ENCODE measurements around the gene CAMKMT.

The CAMKMT gene

DNA sequence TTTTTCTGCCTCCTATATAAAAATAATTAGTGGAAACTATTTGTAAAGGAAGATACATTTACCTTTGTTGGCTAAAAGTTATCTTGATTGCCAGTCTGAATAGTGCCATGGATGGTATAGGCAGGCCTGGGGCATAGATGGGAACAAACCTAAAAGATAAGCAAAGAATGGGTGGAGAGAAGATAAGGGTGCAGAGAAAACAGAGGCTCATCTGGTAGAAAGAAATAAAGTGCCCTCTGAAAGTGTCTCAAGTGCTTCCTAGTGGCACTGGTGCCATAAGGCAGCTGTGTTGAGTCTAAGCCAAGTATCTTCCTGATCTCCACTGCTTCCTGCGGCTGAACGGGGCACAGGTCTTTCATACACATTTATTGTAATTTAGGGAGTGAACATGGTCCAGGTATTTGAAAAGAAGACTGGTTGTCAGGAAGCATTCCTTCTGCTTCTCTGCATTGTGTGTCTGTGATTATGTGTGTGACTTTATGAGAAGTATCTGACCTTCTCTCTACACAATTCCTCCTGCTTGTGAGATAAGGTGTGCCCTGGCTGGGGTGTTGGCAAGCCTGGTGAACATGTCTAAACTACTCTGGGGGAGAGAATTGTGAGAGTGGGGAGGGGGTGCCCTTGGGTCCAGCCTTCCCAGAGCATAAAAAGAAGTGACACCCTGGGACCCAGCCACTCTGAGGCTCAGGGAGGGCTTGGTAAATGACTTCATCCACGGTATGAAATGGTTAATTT, 280.5 kb downstream of the CAMKMT start:
- DNase-seq (ENCODE audit: low read depth), result no peak
- no peak overlapping the region for H3K4me3 ChIP-seq (replicated peaks; ENCODE audit: low read depth, low read length)
- TF ChIP-seq, protein P1, sequence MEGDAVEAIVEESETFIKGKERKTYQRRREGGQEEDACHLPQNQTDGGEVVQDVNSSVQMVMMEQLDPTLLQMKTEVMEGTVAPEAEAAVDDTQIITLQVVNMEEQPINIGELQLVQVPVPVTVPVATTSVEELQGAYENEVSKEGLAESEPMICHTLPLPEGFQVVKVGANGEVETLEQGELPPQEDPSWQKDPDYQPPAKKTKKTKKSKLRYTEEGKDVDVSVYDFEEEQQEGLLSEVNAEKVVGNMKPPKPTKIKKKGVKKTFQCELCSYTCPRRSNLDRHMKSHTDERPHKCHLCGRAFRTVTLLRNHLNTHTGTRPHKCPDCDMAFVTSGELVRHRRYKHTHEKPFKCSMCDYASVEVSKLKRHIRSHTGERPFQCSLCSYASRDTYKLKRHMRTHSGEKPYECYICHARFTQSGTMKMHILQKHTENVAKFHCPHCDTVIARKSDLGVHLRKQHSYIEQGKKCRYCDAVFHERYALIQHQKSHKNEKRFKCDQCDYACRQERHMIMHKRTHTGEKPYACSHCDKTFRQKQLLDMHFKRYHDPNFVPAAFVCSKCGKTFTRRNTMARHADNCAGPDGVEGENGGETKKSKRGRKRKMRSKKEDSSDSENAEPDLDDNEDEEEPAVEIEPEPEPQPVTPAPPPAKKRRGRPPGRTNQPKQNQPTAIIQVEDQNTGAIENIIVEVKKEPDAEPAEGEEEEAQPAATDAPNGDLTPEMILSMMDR (IDR thresholded peaks at IDR 0.05; ENCODE audit: low read length, missing control alignments), result no peak

GRCh38 chr2:44645937-44646336, 284.2 kb downstream of the CAMKMT start:
- DNase-seq (ENCODE audit: low read depth), result no peak
- no peak overlapping the region for H3K4me3 ChIP-seq (replicated peaks; ENCODE audit: low read depth, low read length)
- TF ChIP-seq, protein P1 (IDR thresholded peaks at IDR 0.05; ENCODE audit: low read length, missing control alignments), result no peak

GRCh38 chr2:44649381-44649780, 287.6 kb downstream of the CAMKMT start:
- no peak overlapping the region for H3K4me3 ChIP-seq (replicated peaks; ENCODE audit: low read depth, low read length)
- TF ChIP-seq, protein P1 (IDR thresholded peaks at IDR 0.05; ENCODE audit: low read length, missing control alignments), result no peak
- no peak for DNase-seq (ENCODE audit: low read depth)

GRCh38 chr2:44650796-44651195, 289.0 kb downstream of the CAMKMT start:
- no peak for DNase-seq (ENCODE audit: low read depth)
- no peak overlapping the region for H3K4me3 ChIP-seq (replicated peaks; ENCODE audit: low read depth, low read length)
- TF ChIP-seq, protein P1 (IDR thresholded peaks at IDR 0.05; ENCODE audit: low read length, missing control alignments), result no peak

DNA sequence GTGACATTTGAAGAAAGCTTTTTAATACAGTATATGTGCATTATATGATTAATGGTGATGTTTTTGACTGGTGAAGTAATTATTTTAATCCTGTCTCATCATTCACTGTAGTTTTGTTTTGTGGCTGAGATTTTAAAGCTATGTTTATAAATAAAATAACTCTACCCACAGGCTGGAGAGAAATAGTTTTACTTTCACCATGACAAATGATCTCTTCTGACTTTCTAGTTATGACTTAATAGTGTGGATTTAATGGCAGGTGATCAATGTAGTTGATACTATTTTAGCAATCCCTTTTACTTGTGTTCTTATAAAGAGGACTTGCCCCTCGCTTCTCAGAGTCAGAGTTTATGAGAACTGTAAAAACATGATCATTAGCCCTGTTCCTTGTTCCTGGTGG, 290.2 kb downstream of the CAMKMT start:
- no peak overlapping the region for H3K4me3 ChIP-seq (replicated peaks; ENCODE audit: low read depth, low read length)
- TF ChIP-seq, protein P1 (IDR thresholded peaks at IDR 0.05; ENCODE audit: low read length, missing control alignments), result no peak
- DNase-seq (ENCODE audit: low read depth), result no peak

- TF ChIP-seq, protein P1 (IDR thresholded peaks at IDR 0.05; ENCODE audit: low read length, missing control alignments), result no peak
- no peak for DNase-seq (ENCODE audit: low read depth)
- no peak overlapping the region for H3K4me3 ChIP-seq (replicated peaks; ENCODE audit: low read depth, low read length)
Measured at GRCh38 chr2:44652701-44653100, 291.0 kb downstream of the CAMKMT start.

DNA sequence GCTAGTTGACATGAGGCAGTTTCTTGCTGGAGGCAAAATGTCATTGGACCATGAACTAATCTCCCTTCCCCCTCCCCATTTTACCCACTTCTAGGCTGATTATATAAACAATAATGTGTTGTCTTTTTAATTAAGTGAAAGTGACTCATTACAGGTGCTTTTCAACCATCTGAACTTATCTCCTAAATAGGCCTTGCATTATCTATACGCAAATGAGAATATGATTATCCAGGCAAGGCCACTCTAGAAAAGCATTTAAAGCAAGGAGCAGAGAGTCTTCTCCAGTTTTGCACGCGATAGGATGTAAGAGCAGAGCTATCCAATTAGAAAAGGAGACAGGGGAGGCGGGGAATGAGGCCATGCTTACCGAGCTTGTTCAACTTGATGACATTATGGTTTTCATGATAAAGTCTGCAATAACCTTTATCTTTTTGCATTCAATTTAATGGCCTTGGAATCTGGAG, 293.7 kb downstream of the CAMKMT start:
- TF ChIP-seq, protein P1 (IDR thresholded peaks at IDR 0.05; ENCODE audit: low read length, missing control alignments), result no peak

More for the DNA sequence above, 293.7 kb downstream of the CAMKMT start:
- H3K4me3 ChIP-seq (replicated peaks; ENCODE audit: low read depth, low read length), result no peak overlapping the region
- DNase-seq (ENCODE audit: low read depth), result no peak
